H1 (cell line): ENCODE measurements around the gene CCDC136. TPM values are rescaled to one million over a fixed set of nuclear protein-coding genes. Genes with fewer than 3 reads are reported as not detected.

ENCODE experiments used
- CTCF ChIA-PET: fragments of 300-600 bp; sonication (Branson Sonifier 250); formaldehyde crosslinking; loops from one replicate; lab custom pipeline; 2021; ENCODE audit not compliant: partially characterized antibody; lab: Charles Lee
- POLR2A ChIA-PET: fragments of 300-600 bp; sonication (Branson Sonifier 250); formaldehyde crosslinking; loops from one replicate; lab custom pipeline; 2021; ENCODE audit warnings: inconsistent platforms; ENCODE audit not compliant: partially characterized antibody; lab: Charles Lee
- DNase-seq, 2 experiments: peaks; one replicate each; pipeline versions ENCODE4 v3.0.0 to v3.0.0-alpha.2; 2010 to 2022; ENCODE audit warnings: low spot score in 2 of 2, low read depth in 1 of 2, mixed read lengths in 1 of 2
- FAIRE-seq: peaks from 2 replicates; lab custom pipeline; 2011; peaks lifted over from hg19 to GRCh38; lab: Jason Lieb, UNC
- H2AFZ ChIP-seq: 2 replicates; pipeline ENCODE4 v1.8.1; 2012; ENCODE audit warnings: low read length, inconsistent platforms
- H2AK5ac ChIP-seq: 2 replicates; pipeline ENCODE4 v1.6.1; 2013; ENCODE audit warnings: low read depth, low read length
- H2BK120ac ChIP-seq: replicated peaks from 2 replicates; pipeline ENCODE3; 2013; ENCODE audit warnings: low read depth, low read length, inconsistent platforms
- H2BK12ac ChIP-seq: 2 replicates; pipeline ENCODE4 v1.6.1; 2013; ENCODE audit warnings: low read depth, low read length
- H2BK15ac ChIP-seq: 2 replicates; pipeline ENCODE4 v1.6.1; 2013; ENCODE audit warnings: low read length
- H2BK20ac ChIP-seq: 2 replicates; pipeline ENCODE4 v1.6.1; 2013; ENCODE audit warnings: low read length
- H2BK5ac ChIP-seq: 2 replicates; pipeline ENCODE4 v1.6.1; 2013; ENCODE audit warnings: low read depth, low read length
- H3K14ac ChIP-seq: 2 replicates; pipeline ENCODE4 v1.6.1; 2013; ENCODE audit warnings: inconsistent platforms; ENCODE audit not compliant: insufficient read length
- H3K18ac ChIP-seq: 2 replicates; pipeline ENCODE4 v1.6.1; 2013; ENCODE audit warnings: low read length; ENCODE audit errors: extremely low read depth
- H3K23ac ChIP-seq: 2 replicates; pipeline ENCODE4 v1.6.1; 2013; ENCODE audit warnings: inconsistent platforms; ENCODE audit not compliant: insufficient read length
- H3K23me2 ChIP-seq: 2 replicates; pipeline ENCODE4 v1.6.1; 2013; ENCODE audit warnings: low read depth, low read length
- H3K27ac ChIP-seq: 2 replicates; pipeline ENCODE4 v1.6.1; 2011; ENCODE audit warnings: low read depth, low read length, inconsistent platforms
- H3K27me3 ChIP-seq, 4 experiments: replicated peaks in 1 of 4; 1 replicate in 1 of 4; 2 replicates in 3 of 4; pipeline versions ENCODE4 v1.6.1 to v1.8.1; 2011 to 2013; ENCODE audit warnings: low read length in 3 of 4, mild to moderate bottlenecking in 3 of 4, inconsistent platforms in 2 of 4, mixed read lengths in 2 of 4, moderate library complexity in 1 of 4; ENCODE audit not compliant: control insufficient read depth in 3 of 4, insufficient read depth in 3 of 4; ENCODE audit errors: extremely low read depth in 1 of 4
- H3K36me3 ChIP-seq, 4 experiments: 2 replicates each; pipeline versions ENCODE4 v1.6.1 to v1.8.1; 2011 to 2013; ENCODE audit warnings: mild to moderate bottlenecking in 4 of 4, low read length in 3 of 4, moderate library complexity in 2 of 4, control low read depth in 1 of 4, inconsistent platforms in 1 of 4; ENCODE audit not compliant: insufficient read depth in 4 of 4, control insufficient read depth in 2 of 4
- H3K4ac ChIP-seq: replicated peaks from 2 replicates; pipeline ENCODE3; 2013; ENCODE audit warnings: low read length, low read depth, mixed read lengths, inconsistent platforms; ENCODE audit not compliant: insufficient read length
- H3K4me1 ChIP-seq, 4 experiments: replicated peaks in 1 of 4; 1 replicate in 1 of 4; 2 replicates in 3 of 4; pipeline versions ENCODE4 v1.6.1 to v1.8.1; 2011 to 2013; ENCODE audit warnings: low read length in 3 of 4, inconsistent platforms in 2 of 4, mixed read lengths in 1 of 4; ENCODE audit not compliant: insufficient read depth in 4 of 4, control insufficient read depth in 3 of 4
- H3K4me2 ChIP-seq, 2 experiments: 2 replicates each; pipeline versions ENCODE4 v1.6.1 to v1.8.1; 2011 to 2013; ENCODE audit warnings: low read depth in 2 of 2, low read length in 2 of 2, control low read depth in 1 of 2, inconsistent platforms in 1 of 2, mild to moderate bottlenecking in 1 of 2; ENCODE audit not compliant: insufficient read depth in 1 of 2
- H3K4me3 ChIP-seq, 4 experiments: fragments of 200-600, 300-600 bp in 1 of 4; sonication (generic), shearing (Covaris generic), sonication (Bioruptor Twin) in 1 of 4; 2 replicates each; pipeline versions ENCODE4 v1.5.1 to v1.8.1; 2011 to 2016; ENCODE audit warnings: low read length in 4 of 4, low read depth in 3 of 4, control low read depth in 2 of 4, inconsistent platforms in 2 of 4, mild to moderate bottlenecking in 2 of 4, mixed read lengths in 1 of 4, moderate library complexity in 1 of 4; ENCODE audit not compliant: insufficient read depth in 2 of 4; ENCODE audit errors: extremely low read depth in 1 of 4
- H3K56ac ChIP-seq: replicated peaks from 2 replicates; pipeline ENCODE3; 2013; ENCODE audit warnings: low read depth, mild to moderate bottlenecking, mixed read lengths, low read length, inconsistent platforms; ENCODE audit not compliant: insufficient read length
- H3K79me1 ChIP-seq: 2 replicates; pipeline ENCODE4 v1.6.1; 2013; ENCODE audit warnings: low read depth, low read length, control low read depth
- H3K79me2 ChIP-seq, 2 experiments: 2 replicates each; pipeline versions ENCODE4 v1.6.1 to v1.8.1; 2012 to 2013; ENCODE audit warnings: low read length in 2 of 2, mild to moderate bottlenecking in 2 of 2, inconsistent platforms in 1 of 2; ENCODE audit not compliant: insufficient read depth in 2 of 2, control insufficient read depth in 1 of 2
- H3K9ac ChIP-seq, 4 experiments: replicated peaks in 1 of 4; 1 replicate in 1 of 4; 2 replicates in 3 of 4; pipeline versions ENCODE4 v1.6.1 to v1.8.1; 2011 to 2013; ENCODE audit warnings: low read depth in 3 of 4, low read length in 3 of 4, control low read depth in 2 of 4, mild to moderate bottlenecking in 2 of 4, moderate library complexity in 2 of 4, inconsistent platforms in 1 of 4; ENCODE audit errors: extremely low read depth in 1 of 4
- H3K9me3 ChIP-seq, 2 experiments: 2 replicates each; pipeline versions ENCODE4 v1.6.1 to v1.8.1; 2012 to 2013; ENCODE audit warnings: mild to moderate bottlenecking in 2 of 2, moderate library complexity in 2 of 2, control low read depth in 1 of 2, inconsistent platforms in 1 of 2, low read depth in 1 of 2, low read length in 1 of 2, mixed read lengths in 1 of 2; ENCODE audit not compliant: insufficient read depth in 2 of 2
- H4K20me1 ChIP-seq, 2 experiments: replicated peaks in 1 of 2; 2 replicates each; pipeline versions ENCODE3 to v1.8.1; 2011 to 2013; ENCODE audit warnings: inconsistent platforms in 2 of 2, low read length in 2 of 2, mild to moderate bottlenecking in 1 of 2; ENCODE audit not compliant: insufficient read depth in 2 of 2, control insufficient read depth in 1 of 2
- H4K5ac ChIP-seq: 2 replicates; pipeline ENCODE4 v1.6.1; 2013; ENCODE audit warnings: low read length, low read depth, mixed read lengths, inconsistent platforms; ENCODE audit not compliant: insufficient read length
- H4K8ac ChIP-seq: 2 replicates; pipeline ENCODE4 v1.8.0; 2013; ENCODE audit warnings: mild to moderate bottlenecking, moderate library complexity, low read length, inconsistent platforms; ENCODE audit not compliant: insufficient read depth; ENCODE audit errors: extremely low read depth
- H4K91ac ChIP-seq: replicated peaks from 2 replicates; pipeline ENCODE3; 2013; ENCODE audit warnings: low read length, mixed read lengths, inconsistent platforms; ENCODE audit not compliant: insufficient read length
- CTCF ChIP-seq, 3 experiments: IDR thresholded peaks; 1 replicate in 2 of 3; 2 replicates in 1 of 3; pipeline versions ENCODE4 v1.5.1 to v1.6.1; 2011; ENCODE audit warnings: low read length in 3 of 3, mild to moderate bottlenecking in 3 of 3, inconsistent platforms in 2 of 3, low read depth in 1 of 3, moderate library complexity in 1 of 3; ENCODE audit not compliant: insufficient read depth in 1 of 3; ENCODE audit errors: control extremely low read depth in 1 of 3
- MAFK ChIP-seq: IDR thresholded peaks from 2 replicates; pipeline ENCODE4 v1.6.1; 2012; ENCODE audit warnings: low read depth, mild to moderate bottlenecking, improper control_type of control experiment, low read length
- NANOG ChIP-seq: IDR thresholded peaks from 2 replicates; pipeline ENCODE4 v1.6.1; 2011; ENCODE audit warnings: low read length, low read depth, mild to moderate bottlenecking, inconsistent platforms; ENCODE audit not compliant: insufficient read depth, poor library complexity, severe bottlenecking
- PHF8 ChIP-seq: fragments of 200-600 bp; sonication (generic); conservative IDR thresholded peaks from 2 replicates; pipeline ENCODE4 v1.7.1; 2012; ENCODE audit warnings: low read depth, mild to moderate bottlenecking, inconsistent platforms, low read length, moderate library complexity
- POLR2AphosphoS5 ChIP-seq: IDR thresholded peaks from 2 replicates; pipeline ENCODE4 v1.6.1; 2011; ENCODE audit warnings: low read depth, low read length
- RXRA ChIP-seq: IDR thresholded peaks from 2 replicates; pipeline ENCODE4 v1.6.1; 2011; ENCODE audit warnings: low read depth, mild to moderate bottlenecking, low read length, moderate library complexity; ENCODE audit not compliant: insufficient read depth
- SP2 ChIP-seq: IDR thresholded peaks from 2 replicates; pipeline ENCODE4 v1.6.1; 2012; ENCODE audit warnings: mild to moderate bottlenecking, low read length, inconsistent platforms
- SRF ChIP-seq: IDR thresholded peaks from 2 replicates; pipeline ENCODE4 v1.6.1; 2011; ENCODE audit warnings: mild to moderate bottlenecking, low read depth, low read length, moderate library complexity
- TEAD4 ChIP-seq: IDR thresholded peaks from 2 replicates; pipeline ENCODE4 v1.6.1; 2012; ENCODE audit warnings: low read depth, low read length, inconsistent platforms, mixed read lengths
- YY1 ChIP-seq: IDR thresholded peaks from 2 replicates; pipeline ENCODE4 v1.6.1; 2011; ENCODE audit warnings: low read depth, mild to moderate bottlenecking, low read length
- WGBS, 2 experiments: shearing (Covaris generic) in 1 of 2; methylation state at CpG; one replicate each; pipeline versions ENCODE4 v1.1.6 to v1.1.7; 2013 to 2015; ENCODE audit warnings: low lambda C conversion rate in 2 of 2, mixed read lengths in 2 of 2, inconsistent platforms in 1 of 2, low coverage in 1 of 2, missing lambda C conversion rate in 1 of 2; ENCODE audit not compliant: insufficient replicate concordance in 2 of 2, insufficient coverage in 1 of 2, insufficient read length in 1 of 2; ENCODE audit errors: extremely low coverage in 1 of 2, missing lambda C conversion rate in 1 of 2; 5-methylcytosine and 5-hydroxymethylcytosine counted together
- polyA plus RNA-seq, 7 experiments: library from polyadenylated mRNA; depleted of rRNA in 3 of 7; stranded (reverse) in 5 of 7; unstranded in 2 of 7; fragments of >200 nt in 5 of 7; fragments of 200-250 nt in 2 of 7; gene quantifications; 1 replicate in 5 of 7; 2 replicates in 1 of 7; 4 replicates in 1 of 7; pipeline versions ENCODE4 v1.2.1 to v1.2.3, GENCODE V29; 2011 to 2013; ENCODE audit warnings: missing spikeins in 2 of 7, mixed read lengths in 2 of 7
- total RNA-seq: library from RNA; stranded (reverse); fragmentation: NEBNext Ultra II Directional; extraction: Animal tissue kit (Norgen Biotek cat#: 25700); gene quantifications from 2 replicates; pipeline ENCODE4 v1.2.1, GENCODE V29; 2021

The CCDC136 gene
- total and polyA plus RNA-seq, 2 of the 8 experiments (the other 6 are each of a cell fraction or from before 2014, with no cell fraction given) = 35.6 to 47.7 TPM

GRCh38 chr7:128861957-128862570, 70.3 kb downstream of the CCDC136 start:
- no peak for DNase-seq
- Histone ChIP-seq H3K9ac (peak overlapping the region in 1 of 4 experiments; percentile 39; a peak in 1 of 7 replicates), H3K9me3 (no peaks in the 10 kb centered on the region), H3K4ac (peak overlapping the region; percentile 87), H3K27ac (no peak overlapping the region), H2AFZ (peak overlapping the region; percentile 52), H2BK15ac (no peak overlapping the region), H4K8ac (no peak overlapping the region), H2BK12ac (peak overlapping the region; percentile 45; the same call in 1 of the 2 replicates), H3K14ac (no peak overlapping the region), H2BK5ac (peak overlapping the region; percentile 81; the same call in 1 of the 2 replicates), H2BK120ac (no peak overlapping the region), H3K27me3 (no peaks in the 10 kb centered on the region; a peak in 2 of 7 replicates), H3K36me3 (no peaks in the 10 kb centered on the region), H4K91ac (peak overlapping the region; percentile 88), H3K4me2 (peak overlapping the region; percentile 91 to 92), H3K23ac (no peak overlapping the region), H4K5ac (peak overlapping the region; percentile 59), H2AK5ac (no peak overlapping the region), H3K56ac (no peak overlapping the region), H3K23me2 (peaks cover 7% of the 10 kb centered on the region), H2BK20ac (no peak overlapping the region), H3K79me1 (no peaks in the 10 kb centered on the region), H3K79me2 (no peaks in the 10 kb centered on the region), H3K18ac (no peak overlapping the region; the same call in 1 of the 2 replicates), H4K20me1 (peaks cover 0 to 11% of the 10 kb centered on the region in 2 experiments), H3K4me3 (peak overlapping the region; percentile 42 to 81 (median 74); a peak in 7 of 8 replicates), H3K4me1 (peaks cover 0 to 12% (median 5%) of the 10 kb centered on the region in 4 experiments; a peak in 5 of 7 replicates)
- ChIA-PET POLR2A (interaction anchor here (0.6 to 2.0 kb wide), 8 partner anchors 16 to 386 kb away, joined by 3 to 15 read pairs (median 4); partner anchors contain the start of genes METTL2B and TNPO3), CTCF (interaction anchor here (0.9 to 10.2 kb wide), 14 partner anchors 10 to 387 kb away, joined by 3 to 189 read pairs (median 4); no protein-coding TSS in a partner anchor)
- 74% methylated on average over 15 of the region's 15 CpGs; no CpG with 5 or more reads in 1 of the 2 experiments for WGBS, 2 experiments
- no peak for FAIRE-seq
- no peak for TF ChIP-seq MAFK
- TF ChIP-seq SRF = no peak
- TF ChIP-seq CTCF (IDR thresholded peaks at IDR 0.05; ENCODE audit: control extremely low read depth in 1 of 3, insufficient read depth in 1 of 3, low read depth in 1 of 3, low read length in 3 of 3) = no peak
- TF ChIP-seq PHF8 = no peak
- no peak for TF ChIP-seq SP2
- no peak for TF ChIP-seq POLR2AphosphoS5
- no peak for TF ChIP-seq TEAD4
- TF ChIP-seq RXRA = no peak
- no peak for TF ChIP-seq NANOG
- no peak for TF ChIP-seq YY1
